GM19043 (cell line): ENCODE results near the gene LMX1B.
"Not testable (repeated sequence)": the region's sequence is repeated elsewhere in the genome, so short reads cannot be mapped to it uniquely, and the experiment has no call there.

ENCODE experiments used
- ATAC-seq: cut with Tn5 transposase; IDR thresholded peaks from one replicate; pipeline ENCODE4 v1.9.1; 2021; ENCODE audit warnings: low read depth; ENCODE audit not compliant: unreplicated experiment

LMX1B gene

GRCh38 chr9:126652140-126652582 lies 38.4 kb downstream of the LMX1B start:
- no peak for ATAC-seq

GRCh38 chr9:126654124-126654523 lies 40.4 kb downstream of the LMX1B start:
- no peak for ATAC-seq

GRCh38 chr9:126656214-126656613 lies 42.5 kb downstream of the LMX1B start:
- not testable (repeated sequence) for ATAC-seq

GRCh38 chr9:126658201-126658825 lies 44.6 kb downstream of the LMX1B start:
- ATAC-seq, result no peak

- ATAC-seq, result no peak
Measured at GRCh38 chr9:126658956-126659555, 45.3 kb downstream of the LMX1B start.

- ATAC-seq, result no peak
Measured at GRCh38 chr9:126661122-126661520, 47.4 kb downstream of the LMX1B start.

GRCh38 chr9:126661521-126662251 lies 48.0 kb downstream of the LMX1B start:
- no peak for ATAC-seq

GRCh38 chr9:126663661-126664072 lies 49.9 kb downstream of the LMX1B start:
- no peak for ATAC-seq

GRCh38 chr9:126664900-126665643 lies 51.3 kb downstream of the LMX1B start:
- no peak for ATAC-seq

GRCh38 chr9:126665644-126666035 lies 51.9 kb downstream of the LMX1B start:
- ATAC-seq, result no peak

- no peak for ATAC-seq
Measured at GRCh38 chr9:126666155-126666803, 52.6 kb downstream of the LMX1B start.

GRCh38 chr9:126667190-126668055 lies 53.7 kb downstream of the LMX1B start:
- ATAC-seq, result no peak

- no peak for ATAC-seq
Measured at GRCh38 chr9:126668058-126668457, 54.3 kb downstream of the LMX1B start.

GRCh38 chr9:126669108-126669507 lies 55.4 kb downstream of the LMX1B start:
- no peak for ATAC-seq

GRCh38 chr9:126670270-126670669 lies 56.5 kb downstream of the LMX1B start:
- no peak for ATAC-seq

GRCh38 chr9:126671381-126671831 lies 57.7 kb downstream of the LMX1B start:
- ATAC-seq, result no peak

- no peak for ATAC-seq
Measured at GRCh38 chr9:126671983-126672382, 58.3 kb downstream of the LMX1B start.

- no peak for ATAC-seq
Measured at GRCh38 chr9:126672634-126673284, 59.0 kb downstream of the LMX1B start.
